HG03378 (cell line): ENCODE data around the gene SMYD1.

ENCODE experiments used
- ATAC-seq: cut with Tn5 transposase; IDR thresholded peaks from one replicate; pipeline ENCODE4 v1.9.1; 2021; ENCODE audit warnings: mild to moderate bottlenecking, moderate library complexity; ENCODE audit not compliant: unreplicated experiment

Gene SMYD1

GRCh38 chr2:88121678-88122077 is 54.1 kb downstream of the SMYD1 start:
- ATAC-seq = no peak

GRCh38 chr2:88122141-88122884 is 54.7 kb downstream of the SMYD1 start:
- ATAC-seq = no peak

DNA sequence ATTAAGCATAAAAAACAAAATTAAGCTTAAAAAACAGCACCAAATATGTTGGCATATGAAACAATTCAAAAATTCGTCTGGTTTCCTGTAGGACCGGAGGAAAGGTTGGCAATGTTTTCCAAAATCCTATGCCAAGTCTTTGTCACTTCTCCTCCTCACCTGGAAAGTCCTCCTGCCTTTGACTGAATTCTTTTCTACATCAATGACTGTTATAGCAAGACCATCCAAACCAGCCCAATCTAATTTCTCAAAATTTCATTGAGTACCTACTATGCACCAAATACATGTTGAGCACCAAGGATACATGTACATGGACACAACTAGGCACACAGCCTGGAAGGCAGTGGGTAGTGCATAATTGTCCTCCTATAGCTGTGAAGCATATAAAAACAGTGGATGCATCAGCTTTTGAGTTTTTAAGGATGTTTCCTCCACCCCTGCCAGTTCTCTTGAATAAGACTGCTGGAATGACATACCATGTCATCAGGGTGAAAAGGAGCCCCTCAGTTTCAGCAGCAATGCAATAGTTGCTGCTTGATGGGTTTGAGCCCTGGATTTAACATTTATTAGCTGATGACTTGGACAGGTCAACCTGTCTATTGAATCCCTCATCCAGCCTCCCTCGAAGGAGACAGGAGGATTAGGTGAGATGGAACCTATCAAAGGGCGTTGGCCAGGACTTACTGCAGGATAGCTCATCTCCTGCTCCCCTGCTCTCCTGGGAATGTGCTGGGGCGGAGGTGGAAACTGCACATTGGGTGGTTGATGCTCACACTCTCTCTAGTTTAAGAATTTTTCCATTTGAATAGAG is 55.7 kb downstream of the SMYD1 start:
- no peak for ATAC-seq

GRCh38 chr2:88123975-88124917 is 56.6 kb downstream of the SMYD1 start:
- ATAC-seq = no peak

DNA sequence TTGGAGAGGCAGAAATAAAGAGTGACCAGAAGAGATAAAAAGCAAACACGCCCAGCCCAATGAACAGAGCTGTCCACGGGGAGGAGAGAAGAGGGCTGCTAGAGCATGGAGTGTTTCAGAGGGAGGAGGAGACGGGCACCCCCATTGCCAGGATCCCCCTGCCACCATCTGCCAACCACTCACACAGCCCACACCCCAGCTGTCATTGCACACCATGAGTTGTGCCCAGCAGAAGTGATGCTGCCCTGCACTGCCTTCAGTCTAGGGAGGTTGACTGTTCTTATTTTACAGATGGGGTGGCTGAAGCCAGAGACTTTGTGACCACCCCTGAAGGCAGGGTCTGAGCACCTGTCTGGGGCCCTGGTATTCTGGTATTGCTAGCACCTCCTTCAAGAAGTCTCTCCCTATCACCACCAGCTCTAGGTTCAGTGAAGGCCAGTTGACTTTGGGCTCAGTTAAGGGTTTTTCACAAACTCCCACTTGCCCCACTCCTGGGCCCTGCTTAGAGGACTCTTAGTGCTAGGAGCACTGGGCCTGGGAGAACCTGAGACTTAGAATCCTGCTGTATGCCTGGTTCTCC is 57.8 kb downstream of the SMYD1 start:
- ATAC-seq = no peak

GRCh38 chr2:88125924-88126771 is 58.5 kb downstream of the SMYD1 start:
- ATAC-seq = no peak

DNA sequence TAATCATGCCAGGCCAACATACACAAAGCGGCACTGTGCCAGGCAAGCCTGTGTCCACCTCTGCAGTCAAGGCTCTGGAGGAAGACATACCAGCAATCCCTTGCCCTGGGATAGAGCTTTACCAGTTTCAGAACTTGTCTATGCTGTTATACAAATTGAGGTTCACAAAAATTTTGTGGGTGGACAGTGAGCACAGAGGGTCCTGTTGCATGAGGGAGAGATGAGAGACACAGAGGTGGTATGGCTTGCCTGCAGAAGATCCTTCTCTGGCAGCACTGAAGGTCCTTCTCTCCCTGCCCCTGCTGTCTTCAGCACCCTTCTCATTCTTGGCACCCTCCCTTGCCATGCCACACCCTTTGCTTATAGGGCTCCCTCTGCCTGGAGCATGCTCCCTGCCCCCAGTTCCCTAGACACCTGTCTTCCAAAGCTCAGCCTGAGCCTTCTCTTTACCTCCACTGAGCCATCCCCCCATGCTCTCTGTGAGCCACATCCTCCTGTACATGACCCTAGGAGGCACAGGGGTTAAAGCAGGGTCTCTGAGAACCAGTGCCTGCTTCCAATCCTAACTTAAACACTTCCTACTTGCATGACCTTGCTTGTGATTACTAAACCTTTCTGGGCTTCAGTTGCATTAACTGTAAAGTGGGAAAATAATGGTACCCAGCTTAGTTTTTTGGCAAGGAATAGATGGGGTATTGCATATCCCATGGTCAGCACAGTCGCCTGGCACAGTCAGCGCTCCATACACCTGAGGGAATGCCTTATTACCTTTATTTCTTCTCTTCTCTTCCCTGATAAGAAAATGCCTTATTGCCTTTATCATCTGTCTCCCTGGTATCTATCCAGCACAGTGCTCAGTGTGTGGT is 59.4 kb downstream of the SMYD1 start:
- ATAC-seq = no peak

DNA sequence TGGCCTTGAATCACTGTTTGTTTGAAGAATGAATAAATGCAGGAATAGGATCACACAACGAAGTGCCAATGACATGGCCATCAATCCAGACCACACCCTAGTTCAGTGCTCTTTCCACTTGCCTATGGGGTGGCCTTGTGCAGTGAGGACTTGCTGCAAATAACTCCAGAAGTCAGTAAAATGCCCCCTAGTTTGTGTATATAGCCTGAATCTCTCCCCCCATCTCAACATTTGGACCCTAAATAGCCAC is 59.9 kb downstream of the SMYD1 start:
- no peak for ATAC-seq

DNA sequence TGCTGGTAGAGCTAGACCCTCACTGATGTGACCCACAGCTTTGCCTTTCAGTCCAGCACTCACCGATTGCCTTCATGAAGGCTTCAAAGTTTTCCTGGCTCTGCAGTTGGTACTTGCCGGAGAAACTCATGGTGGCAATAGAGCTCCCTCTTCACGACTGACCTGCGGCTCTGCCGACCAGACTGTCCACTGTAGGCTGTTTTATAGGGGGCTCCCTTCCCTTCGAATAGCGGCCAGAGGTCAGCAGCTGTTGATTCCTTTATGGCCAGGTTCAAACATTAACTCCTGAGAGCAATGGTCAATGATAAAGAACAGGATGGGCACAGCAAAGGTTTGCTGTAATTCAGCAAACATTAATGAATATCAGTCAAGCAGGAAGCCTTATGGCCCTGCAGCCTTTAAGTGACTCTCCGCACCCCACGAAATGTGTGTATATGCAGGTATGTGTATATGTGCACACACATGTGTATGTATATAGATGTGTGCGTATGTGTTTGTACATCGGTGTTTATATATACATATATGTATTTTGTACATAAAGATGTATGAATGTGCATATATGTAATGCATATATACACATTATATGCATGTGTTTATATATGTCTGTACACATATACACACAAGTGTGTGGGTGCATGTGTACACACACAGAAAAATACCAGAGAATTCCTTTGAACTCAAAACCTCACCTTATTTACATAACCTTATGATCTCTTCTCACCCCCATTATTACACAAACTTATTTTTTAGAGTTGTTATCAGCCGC is 60.4 kb downstream of the SMYD1 start, which contains the start of gene FABP1:
FABP1 (minus strand) TSS at position 175 of the 766 bp plus-strand sequence; CDS start at position 130, 45 bp downstream.
- ATAC-seq = no peak

DNA sequence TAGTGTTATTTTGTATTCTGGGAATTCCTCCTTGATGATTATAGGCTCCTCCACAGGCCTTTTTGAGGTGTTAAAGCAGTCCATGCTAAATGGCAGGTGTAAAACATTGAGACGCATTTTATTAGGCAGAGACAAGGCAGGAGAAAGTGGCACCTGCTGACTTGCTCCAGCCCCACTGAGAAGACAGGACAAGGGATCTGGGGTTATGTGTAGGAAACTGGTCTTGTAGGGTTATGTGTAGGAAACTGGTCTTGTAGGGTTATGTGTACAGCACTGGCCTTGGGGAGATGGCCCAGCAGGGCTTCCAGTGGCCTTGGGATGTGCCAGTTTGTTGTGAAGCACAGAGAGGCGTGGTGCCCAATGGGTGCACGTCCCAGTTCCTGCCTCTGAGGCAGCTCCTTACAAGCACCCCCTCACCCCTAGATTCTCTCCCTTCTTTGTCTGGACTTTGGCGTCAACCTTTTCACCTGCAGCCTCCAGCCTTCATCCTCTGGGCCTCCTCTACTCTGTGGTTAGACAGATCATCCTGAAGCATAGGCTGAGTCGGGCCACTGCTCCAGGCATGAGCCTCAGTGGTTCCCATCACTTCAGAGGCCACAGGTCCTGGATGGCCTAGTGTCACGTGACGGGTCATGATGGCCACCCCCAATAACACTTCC is 61.2 kb downstream of the SMYD1 start:
- ATAC-seq = no peak

GRCh38 chr2:88129313-88129959 is 61.8 kb downstream of the SMYD1 start:
- no peak for ATAC-seq

- no peak for ATAC-seq
Observed at GRCh38 chr2:88131201-88131998, 63.8 kb downstream of the SMYD1 start.

GRCh38 chr2:88131999-88132368 is 64.4 kb downstream of the SMYD1 start:
- no peak for ATAC-seq

- no peak for ATAC-seq
Observed at GRCh38 chr2:88133875-88134274, 66.2 kb downstream of the SMYD1 start.

- no peak for ATAC-seq
Observed at GRCh38 chr2:88136817-88137216, 69.2 kb downstream of the SMYD1 start.

DNA sequence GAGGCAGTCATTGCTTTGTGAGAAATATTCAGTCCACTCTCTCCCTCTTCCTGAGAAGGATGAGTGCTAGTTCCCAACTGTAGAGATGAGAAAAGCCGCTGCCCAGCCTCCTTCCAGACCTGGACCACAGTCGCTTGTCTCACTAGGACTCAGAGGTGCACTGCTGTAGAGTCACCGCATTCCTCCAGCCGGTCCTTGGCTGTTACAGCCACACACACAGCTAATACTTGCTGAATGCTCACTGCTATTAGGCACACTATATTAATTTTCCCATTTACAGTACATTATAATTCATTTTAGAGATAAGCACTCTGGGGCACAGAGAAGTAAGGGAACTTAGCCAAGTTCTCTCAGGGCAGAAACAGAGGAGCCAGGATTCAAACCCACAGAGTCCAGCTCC is 70.2 kb downstream of the SMYD1 start:
- no peak for ATAC-seq
